NCI-H2081 (cell line): ENCODE measurements around the gene RRAS.
A peak's percentile ranks its signal among the peaks of the same experiment; 100 is the strongest.
"Not testable (repeated sequence)": the region's sequence is repeated elsewhere in the genome, so short reads cannot be mapped to it uniquely, and the experiment has no call there.

Source experiments
- DNase-seq, 2 experiments: peaks; one replicate each; lab custom pipeline; 2025; lab: John Stamatoyannopoulos, UW

Gene RRAS

DNA sequence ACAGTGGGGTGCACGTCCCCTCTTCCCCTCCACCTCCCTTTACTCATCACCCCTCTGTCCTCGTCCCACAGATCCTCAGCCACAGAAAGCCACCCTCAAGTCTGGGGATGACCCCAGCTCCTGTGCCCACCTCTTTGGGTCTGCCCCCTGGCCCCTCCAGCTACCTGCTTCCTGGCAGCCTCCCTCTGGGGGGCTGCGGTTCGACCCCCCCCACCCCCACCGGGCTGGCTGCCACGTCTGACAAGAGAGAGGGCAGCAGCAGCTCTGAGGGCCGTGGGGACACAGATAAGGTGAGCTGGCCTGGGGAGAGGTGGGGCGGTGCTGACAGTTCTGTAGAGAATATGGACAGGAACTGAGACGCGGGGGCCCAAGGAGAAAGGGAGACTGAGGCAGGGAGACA is 14.6 kb upstream of the RRAS start:
- no peak for DNase-seq

DNA sequence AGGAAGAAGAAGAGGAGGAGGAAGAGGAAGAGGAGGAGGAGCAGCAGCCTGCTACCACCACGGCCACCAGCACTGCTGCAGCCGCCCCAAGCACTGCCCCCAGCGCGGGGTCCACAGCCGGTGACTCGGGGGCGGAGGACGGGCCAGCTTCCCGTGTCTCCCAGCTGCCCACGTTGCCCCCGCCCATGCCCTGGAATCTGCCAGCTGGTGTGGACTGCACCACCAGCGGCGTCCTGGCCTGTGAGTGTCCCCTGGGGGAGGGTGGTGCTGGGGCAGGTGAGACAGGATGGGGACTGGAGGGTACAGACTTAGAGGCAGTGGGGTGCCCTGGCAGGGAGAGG is 13.5 kb upstream of the RRAS start:
- DNase-seq = no peak

DNA sequence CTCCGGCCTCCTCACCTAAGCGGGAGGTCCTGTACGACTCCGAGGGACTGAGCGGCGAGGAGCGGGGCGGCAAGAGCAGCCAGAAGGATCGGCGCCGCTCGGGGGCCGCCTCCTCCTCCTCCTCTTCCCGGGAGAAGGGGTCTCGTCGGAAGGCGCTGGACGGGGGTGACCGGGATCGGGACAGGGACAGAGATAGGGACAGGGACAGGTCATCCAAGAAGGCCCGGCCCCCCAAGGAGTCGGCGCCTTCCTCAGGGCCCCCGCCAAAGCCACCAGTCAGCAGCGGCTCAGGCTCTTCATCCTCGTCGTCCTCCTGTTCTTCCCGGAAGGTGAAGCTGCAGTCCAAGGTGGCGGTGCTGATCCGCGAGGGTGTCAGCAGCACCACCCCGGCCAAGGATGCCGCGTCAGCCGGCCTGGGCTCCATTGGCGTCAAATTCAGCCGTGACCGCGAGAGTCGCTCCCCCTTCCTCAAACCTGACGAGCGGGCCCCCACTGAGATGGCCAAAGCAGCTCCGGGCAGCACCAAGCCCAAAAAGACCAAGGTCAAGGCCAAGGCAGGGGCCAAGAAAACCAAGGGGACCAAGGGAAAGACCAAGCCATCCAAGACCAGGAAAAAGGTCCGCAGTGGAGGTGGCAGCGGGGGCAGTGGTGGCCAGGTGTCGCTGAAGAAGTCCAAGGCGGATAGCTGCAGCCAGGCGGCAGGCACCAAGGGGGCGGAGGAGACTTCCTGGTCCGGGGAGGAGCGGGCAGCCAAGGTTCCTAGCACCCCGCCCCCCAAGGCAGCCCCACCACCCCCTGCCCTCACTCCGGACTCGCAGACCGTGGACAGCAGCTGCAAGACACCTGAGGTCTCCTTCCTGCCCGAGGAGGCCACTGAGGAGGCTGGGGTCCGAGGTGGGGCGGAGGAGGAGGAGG is 12.9 kb upstream of the RRAS start:
- DNase-seq = no peak

DNA sequence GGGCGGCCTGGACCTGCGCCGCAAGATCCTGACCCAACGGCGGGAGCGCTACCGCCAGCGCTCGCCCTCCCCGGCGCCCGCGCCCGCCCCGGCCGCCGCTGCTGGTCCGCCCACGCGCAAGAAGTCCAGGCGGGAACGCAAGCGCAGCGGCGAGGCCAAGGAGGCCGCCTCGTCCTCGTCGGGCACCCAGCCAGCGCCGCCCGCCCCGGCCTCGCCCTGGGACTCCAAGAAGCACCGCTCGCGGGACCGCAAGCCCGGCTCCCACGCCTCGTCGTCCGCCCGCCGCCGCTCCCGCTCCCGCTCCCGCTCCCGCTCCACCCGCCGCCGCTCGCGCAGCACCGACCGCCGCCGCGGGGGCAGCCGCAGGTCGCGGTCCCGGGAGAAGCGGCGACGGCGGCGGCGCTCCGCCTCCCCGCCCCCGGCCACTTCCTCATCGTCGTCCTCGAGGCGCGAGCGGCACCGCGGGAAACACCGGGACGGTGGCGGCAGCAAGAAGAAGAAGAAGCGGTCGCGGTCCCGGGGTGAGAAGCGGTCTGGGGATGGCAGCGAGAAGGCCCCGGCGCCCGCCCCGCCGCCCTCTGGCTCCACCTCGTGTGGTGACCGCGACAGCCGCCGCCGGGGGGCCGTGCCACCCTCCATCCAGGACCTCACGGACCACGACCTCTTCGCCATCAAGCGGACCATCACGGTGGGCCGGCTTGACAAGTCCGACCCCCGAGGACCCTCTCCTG is 12.0 kb upstream of the RRAS start:
- no peak for DNase-seq

DNA sequence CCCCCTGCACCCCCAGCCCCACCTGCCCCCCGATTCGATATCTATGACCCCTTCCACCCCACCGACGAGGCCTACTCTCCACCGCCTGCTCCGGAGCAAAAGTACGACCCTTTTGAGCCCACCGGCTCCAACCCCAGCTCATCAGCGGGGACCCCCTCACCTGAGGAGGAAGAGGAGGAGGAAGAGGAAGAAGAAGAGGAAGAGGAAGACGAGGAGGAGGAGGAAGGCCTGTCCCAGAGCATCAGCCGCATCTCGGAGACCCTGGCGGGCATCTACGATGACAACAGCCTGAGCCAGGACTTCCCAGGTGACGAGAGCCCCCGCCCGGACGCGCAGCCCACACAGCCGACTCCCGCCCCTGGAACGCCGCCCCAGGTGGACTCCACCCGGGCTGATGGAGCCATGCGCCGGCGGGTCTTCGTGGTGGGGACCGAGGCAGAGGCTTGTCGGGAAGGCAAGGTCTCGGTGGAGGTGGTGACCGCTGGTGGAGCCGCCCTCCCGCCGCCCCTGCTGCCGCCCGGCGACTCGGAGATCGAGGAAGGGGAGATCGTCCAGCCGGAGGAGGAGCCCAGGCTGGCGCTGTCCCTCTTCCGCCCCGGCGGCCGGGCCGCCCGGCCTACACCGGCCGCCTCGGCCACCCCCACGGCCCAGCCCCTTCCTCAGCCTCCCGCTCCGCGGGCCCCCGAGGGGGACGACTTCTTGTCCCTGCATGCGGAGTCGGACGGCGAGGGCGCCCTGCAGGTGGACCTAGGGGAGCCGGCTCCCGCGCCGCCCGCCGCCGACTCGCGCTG is 11.3 kb upstream of the RRAS start:
- no peak for DNase-seq

DNA sequence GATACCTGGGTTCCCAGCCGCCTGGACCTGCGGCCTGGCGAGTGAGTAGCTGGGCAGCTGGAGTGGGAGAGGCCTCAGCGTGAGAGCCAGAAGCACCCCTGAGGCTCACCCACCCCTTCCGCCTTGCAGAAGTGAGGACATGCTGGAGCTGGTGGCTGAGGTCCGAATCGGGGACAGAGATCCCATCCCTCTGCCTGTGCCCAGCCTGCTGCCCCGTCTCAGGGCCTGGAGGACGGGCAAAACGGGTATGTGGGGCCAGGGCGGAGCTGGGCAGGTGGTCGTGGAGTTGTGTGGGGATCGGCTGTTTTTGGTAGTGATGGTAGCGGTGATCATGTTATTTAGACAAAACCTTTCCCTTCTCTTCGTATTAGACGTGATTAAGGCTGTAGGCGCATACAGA is 6.6 kb upstream of the RRAS start:
- DNase-seq = no peak

DNA sequence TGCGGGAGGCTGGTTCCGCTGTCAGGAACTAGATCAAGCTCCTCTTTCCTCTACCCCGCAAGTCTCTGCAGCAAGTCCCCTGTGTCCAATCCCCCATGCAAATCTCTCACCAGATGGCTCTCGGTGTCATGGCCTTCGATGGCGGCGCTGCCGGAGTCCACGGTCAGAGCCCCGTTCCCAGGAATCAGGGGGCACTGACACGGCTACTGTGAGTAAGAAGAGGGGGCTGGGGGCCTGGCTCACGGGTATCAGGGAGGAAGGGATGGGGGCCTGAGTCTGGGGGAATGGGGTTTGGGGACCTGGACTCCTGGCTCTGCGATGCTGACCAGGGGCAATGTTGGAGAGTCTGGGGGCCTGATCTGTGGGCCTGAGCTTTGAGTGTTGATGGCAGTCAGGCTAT is 6.1 kb upstream of the RRAS start:
- DNase-seq = no peak

DNA sequence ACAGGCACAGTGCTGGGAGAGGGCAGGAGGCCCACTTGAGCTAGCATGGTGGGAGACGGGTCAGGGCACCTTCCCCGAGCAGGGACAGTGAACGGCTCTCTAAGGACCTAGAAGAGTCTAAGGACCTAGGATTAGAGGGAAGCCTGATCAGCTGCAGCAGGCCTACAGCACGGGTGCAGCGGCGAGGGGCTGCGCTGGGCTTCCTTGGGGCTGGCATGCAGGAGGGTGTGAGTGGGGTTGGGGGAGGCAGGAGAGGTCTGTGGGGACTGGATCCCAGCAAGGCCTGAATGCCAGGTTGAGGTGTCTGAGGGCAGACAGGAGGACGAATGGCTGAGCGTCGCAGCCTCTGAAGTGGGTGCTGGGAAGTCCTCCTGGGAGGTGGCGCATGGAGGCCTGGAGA is 5.6 kb upstream of the RRAS start:
- no peak for DNase-seq

DNA sequence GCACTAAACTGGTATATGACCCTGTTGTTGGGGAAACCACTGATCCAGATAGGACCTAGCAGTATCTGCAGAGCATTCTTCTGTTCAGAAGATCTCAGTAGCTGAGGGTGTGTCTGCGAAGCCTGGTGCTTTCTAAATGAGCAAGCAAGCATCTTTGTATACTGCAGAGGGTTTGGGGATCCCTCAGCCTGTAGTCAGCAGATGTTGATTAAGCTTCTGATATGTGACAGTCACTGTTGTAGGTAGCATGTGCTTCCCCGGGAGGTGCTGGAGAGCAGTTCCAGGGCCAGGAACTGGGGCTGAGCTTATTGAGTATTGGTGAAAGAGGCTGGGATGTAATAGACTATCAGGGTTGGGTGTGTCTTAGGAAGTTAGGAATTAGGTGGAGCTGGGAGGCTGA is 3.5 kb upstream of the RRAS start:
- no peak for DNase-seq

DNA sequence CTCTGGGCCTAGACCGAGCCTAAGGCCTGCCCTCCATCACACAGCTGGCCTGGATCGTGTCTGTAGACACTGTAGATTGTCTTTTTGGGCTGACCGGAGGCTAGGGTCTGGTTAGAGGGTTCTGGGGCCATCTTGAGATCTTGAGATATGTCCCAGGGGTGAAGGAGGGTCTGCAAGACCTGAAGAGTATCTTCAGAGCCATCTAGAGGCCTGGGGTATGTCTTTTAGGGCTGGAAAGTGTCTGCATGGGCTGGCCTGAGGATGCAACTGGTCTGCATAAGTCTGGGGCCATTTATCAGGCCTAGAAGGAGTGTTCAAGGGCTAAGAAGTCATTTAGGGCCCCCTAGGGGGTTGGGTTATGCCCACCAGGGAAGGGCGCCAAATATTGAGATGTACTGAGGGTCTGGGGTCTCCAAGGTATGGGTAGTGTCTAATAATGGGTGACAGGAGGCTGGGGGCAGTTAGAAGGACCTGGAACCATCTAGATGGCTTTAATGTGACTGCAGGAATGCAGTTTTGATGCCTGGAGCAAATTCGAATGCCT is 2.6 kb upstream of the RRAS start:
- DNase-seq = no peak

DNA sequence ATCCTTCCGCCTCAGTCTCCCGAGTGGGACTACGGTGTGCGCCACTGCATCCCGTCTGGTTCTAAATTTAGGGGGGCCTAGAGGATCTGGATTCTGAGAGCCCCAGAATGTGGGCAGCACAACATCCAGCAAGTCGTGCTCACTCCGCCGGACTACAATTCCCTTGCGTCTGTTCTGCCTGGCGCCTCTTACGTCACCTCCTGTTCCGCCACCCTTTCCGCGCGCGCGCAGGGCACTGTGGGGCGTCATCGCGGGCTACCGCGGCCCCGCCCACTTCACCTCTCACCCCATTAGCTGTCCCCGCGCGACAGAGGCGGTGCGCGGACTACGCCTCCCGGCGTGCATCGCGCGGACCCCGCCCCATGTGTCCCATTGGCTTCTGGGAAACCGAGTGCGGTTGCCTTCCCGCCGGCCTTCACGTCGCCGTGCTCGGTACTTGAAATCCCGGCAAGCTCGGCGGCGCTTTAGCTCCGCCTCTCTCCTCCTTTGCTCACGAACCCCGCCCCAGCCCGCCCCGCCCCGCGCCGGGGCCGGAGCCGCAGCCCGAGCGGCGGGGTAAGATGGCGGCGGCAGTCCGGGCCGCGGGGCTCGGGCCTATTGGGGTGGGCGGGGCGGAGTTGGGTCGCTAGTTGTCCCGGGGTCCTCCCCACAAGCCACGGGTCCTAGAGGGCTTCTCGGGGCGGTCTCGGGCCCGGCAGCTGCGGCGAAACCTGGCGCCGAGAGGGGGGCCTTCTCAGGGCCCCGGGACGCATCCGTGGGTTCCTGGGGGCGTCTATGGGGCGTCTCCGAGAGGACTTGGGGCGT is 1.9 kb upstream of the RRAS start, which contains the start of gene SCAF1:
Gene SCAF1 (plus strand): TSS at position 522 of the 804 bp plus-strand sequence. CDS start 2,818 bp downstream, outside the sequence.
- peak; percentile 99 for DNase-seq

DNA sequence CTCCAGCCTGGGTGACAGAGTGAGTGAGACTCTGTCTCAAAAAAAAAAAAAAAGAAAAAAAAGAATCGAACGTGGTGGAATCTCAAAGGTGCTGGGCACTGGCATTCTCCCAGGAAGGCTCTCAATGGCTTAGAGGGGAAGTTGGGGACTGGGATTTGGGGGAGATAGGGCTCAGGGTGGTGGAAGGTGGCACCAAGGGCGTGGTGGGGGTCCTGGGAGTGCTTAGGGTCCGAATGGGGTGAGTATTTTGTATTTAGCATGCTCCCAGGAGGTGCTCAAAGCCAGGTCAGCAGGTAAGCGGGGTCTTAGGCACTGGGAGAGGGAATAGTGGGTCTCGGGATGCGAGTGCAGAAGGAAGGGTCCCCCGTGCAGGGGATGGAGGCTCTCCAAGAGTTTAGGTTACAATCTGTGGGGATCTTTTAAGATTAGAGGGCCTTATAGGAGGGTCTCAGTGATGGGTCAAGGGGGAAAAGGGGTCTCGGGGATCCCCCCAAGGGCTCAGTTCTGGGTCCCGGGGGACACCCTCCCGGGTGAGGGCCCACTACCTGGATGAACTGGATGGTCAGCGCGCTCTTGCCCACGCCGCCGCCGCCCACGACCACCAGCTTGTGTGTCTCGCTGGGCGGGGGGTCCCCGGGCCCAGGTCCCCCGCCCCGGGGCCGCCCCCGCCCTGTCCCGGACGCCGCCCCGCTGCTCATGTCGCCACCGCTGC is 386 bp downstream of the RRAS start:
- no peak for DNase-seq

DNA sequence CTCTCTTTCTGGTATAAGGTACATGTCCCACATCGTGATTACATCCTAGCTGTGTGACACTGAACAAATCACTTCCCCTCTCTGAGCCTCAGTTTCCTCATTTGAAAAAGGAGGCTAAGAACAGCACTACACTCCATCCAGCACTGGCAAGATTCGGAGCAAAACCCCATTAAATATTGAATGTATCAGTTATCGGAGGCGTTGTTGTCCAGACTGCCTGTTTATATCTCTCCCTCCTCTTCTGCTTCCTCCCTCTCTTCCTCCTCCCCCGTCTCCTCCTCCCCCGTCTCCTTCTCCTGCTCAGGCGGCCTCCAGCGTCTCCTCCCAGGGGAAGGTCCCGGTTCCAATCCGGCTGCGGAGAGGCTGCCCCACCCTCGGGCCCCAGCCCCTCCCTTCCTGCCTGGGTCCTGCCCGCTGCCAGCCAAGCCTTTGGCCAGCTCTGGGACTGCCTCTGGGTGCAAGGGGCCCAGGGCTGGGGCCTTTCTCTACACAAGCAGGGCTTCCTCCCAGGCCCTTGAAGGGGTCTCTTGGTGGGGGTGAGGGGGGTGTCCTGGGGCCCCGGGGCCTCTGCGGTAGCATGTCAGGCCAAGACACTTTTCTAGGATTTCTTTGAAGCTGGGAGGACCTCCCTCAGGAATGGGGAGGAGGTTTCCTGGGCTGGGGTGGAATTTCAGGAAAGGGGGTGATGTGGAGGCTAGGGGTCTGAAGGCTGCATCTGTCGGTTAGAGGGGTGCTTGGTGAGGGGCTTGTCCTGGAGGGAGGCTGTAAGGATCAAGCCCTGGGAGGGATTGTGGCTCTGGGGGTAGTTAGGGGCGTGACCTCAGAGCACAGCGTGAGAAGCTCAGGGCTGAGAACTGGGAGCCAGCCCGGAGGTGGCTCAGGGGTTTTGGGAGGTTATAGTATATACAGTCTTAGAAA is 1.9 kb downstream of the RRAS start:
- no peak for DNase-seq

DNA sequence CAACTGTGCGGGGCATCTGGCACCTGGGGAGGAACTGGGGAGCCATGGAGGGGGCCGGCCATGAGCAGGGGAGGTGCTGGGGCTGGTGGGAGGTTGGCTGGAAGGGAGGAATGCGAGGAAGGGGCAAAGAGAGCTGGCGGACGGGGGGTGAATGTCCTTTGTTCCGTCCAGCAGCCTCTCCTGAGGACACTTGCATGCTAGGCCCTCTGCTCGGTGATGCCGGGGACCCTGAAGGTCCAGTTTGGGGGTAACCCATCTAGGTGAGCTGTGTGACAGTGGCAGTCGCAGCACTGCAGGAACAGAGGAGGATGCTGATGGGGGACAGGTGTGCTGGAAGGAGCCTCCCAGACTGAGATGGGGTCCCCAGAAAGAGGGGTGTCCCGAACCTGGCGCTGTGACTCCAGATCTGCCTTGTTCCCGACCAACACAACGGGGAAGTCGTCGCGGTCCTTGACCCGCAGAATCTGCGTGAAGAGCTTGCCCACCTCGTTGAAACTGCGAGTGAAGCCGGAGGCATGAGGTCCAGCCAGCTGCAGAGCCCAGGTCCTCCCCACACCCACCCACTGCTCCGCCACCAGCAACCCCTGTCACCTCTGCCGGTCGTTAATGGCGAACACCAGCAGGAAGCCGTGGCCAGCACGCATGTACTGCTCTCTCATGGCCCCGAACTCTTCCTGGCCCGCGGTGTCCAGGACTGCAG is 3.6 kb downstream of the RRAS start:
- no peak for DNase-seq

DNA sequence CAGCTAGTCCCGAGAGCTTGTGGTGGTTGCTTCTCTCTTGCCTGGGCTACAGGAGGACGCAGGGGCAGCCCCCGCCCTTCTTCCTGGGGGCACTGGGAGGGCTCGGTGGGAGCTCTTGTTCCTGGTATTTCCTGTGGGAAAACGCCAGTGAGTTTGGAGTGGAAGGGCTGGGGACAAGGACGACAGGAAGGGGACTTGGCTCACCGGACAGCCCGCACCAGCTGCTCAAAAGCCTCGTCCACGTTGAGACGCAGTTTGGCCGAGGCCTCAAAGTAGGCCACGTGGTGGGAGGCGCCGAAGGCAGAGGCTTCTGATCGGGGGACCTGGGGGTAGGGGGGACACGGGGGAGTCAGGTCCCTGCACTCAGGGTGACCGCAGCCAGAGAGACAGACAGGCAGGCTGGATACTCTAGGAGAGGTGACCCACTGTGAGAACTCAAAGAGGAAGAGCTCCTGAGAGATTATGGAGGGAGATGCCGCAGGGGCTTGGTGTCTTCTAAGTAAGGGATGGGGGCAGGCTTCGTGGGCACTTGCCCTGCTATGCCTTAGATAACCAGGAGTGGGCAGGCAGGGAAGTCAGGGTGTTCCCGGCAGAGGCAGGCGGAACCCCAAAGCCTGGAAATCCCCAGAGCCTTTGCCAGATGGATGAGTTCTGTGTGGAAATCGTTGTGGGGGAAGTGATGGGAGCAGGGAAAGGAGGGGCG is 4.3 kb downstream of the RRAS start:
- no peak for DNase-seq

DNA sequence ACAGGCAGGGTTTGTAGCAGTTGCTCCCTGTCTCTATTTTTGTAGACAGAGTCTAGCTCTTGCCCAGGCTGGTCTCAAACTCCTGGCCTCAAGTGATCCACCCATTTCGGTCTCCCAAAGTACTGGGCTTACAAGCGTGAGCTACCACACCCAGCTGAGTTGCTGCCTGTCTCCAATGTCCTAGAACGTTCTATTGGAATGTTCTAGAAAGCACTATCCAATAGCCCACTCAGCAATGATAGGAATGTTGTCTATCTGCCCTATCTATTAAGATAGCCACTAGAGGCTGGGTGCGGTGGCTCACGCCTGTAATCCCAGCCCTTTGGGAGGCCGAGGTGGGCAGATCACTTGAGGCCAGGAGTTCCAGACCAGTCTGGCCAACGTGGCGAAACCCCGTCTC is 6.7 kb downstream of the RRAS start:
- DNase-seq = not testable (repeated sequence)

DNA sequence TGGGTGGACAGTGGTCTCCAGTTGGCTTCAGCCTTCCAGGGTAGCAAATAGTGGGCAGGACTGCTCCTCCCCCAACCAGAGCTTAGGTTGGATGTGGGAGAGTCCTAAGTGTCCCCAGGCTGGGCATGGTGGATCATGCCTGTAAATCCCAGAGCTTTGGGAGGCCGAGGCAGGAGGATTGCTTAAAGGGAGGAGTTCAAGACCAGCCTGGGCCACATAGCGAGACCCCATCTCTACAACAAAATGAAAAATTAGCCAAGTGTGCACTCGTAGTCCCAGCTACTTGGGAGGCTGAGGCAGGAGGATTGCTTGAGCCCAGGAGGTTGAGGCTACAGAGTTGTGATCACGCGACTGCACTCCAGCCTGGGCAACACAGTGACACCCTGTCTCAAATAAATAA is 7.4 kb downstream of the RRAS start:
- no peak for DNase-seq

DNA sequence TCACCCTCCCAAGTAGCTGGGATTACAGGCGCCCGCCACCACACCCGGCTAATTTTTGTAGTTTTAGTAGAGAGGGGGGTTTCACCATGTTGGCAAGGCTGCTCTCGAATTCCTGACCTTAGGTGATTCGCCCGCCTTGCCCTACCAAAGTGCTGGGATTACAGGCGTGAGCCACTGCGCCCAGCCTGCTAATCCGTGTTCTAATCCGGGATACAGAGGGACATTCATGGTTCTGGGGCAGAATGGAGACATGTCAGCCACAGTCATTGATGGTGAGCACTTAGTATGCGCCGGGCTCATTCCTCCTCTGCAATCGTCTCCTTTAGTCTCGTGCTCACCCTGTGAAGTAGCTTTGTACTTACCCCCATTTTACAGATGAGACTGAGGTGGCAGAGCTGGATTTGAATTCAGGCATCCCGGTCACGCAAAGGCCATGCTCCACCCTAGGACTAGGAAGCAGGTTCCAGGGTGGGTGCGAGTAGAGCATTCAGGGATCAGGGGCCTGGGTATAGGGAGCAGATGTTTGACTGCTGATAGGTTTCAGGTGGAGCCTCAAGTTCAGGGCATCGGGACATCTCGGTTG is 8.2 kb downstream of the RRAS start:
- DNase-seq = no peak
